HepG2 (cell line): ENCODE data around the gene NYNRIN. TPM values are rescaled to one million over a fixed set of nuclear protein-coding genes. Genes with fewer than 3 reads are reported as not detected.
A peak's percentile ranks its signal among the peaks of the same experiment; 100 is the strongest.

ENCODE experiments used
- ATRX ChIP-seq: sonication (generic); formaldehyde crosslinking; IDR thresholded peaks from 2 replicates; pipeline ENCODE4 v1.4.0; 2020; ENCODE audit warnings: missing genetic modification reagents, borderline replicate concordance
- CENPT ChIP-seq: sonication (generic); formaldehyde crosslinking; IDR thresholded peaks from 2 replicates; pipeline ENCODE4 v1.8.0; 2022; ENCODE audit warnings: low read depth, mild to moderate bottlenecking, moderate library complexity, missing genetic modification reagents
- CSRNP2 ChIP-seq: sonication (generic); formaldehyde crosslinking; conservative IDR thresholded peaks from 2 replicates; pipeline ENCODE4 v1.8.0; 2022; ENCODE audit warnings: low read depth, missing genetic modification reagents
- DMAP1 ChIP-seq: IDR thresholded peaks from 2 replicates; pipeline ENCODE4 v1.6.1; 2016
- MAFG ChIP-seq: sonication (generic); formaldehyde crosslinking; IDR thresholded peaks from 2 replicates; pipeline ENCODE4 v1.5.1; 2020; ENCODE audit warnings: mild to moderate bottlenecking, missing genetic modification reagents
- MXI1 ChIP-seq: IDR thresholded peaks from 3 replicates; pipeline ENCODE4 v1.6.1; 2012; ENCODE audit warnings: low read depth, low read length, inconsistent platforms, borderline replicate concordance
- MZF1 ChIP-seq: sonication (generic); formaldehyde crosslinking; IDR thresholded peaks from 2 replicates; pipeline ENCODE4 v1.8.1; 2023; ENCODE audit warnings: mild to moderate bottlenecking, missing genetic modification reagents, borderline replicate concordance
- NCOR1 ChIP-seq: fragments of 200-600 bp; sonication (generic); IDR thresholded peaks from 2 replicates; pipeline ENCODE4 v1.7.0; 2017; ENCODE audit warnings: antibody characterized with exemption, low read length, borderline replicate concordance
- NFATC3 ChIP-seq: sonication (generic); formaldehyde crosslinking; IDR thresholded peaks from 2 replicates; pipeline ENCODE4 v1.5.1; 2020; ENCODE audit warnings: mild to moderate bottlenecking, missing genetic modification reagents
- NFIB ChIP-seq: sonication (generic); formaldehyde crosslinking; IDR thresholded peaks from 2 replicates; pipeline ENCODE4 v1.9.0; 2021; ENCODE audit warnings: missing genetic modification reagents, mild to moderate bottlenecking, borderline replicate concordance
- NFRKB ChIP-seq: fragments of 450-650 bp; IDR thresholded peaks from 2 replicates; pipeline ENCODE4 v1.6.1; 2017
- POLR2G ChIP-seq: fragments of 200-400 bp; formaldehyde crosslinking; IDR thresholded peaks from 2 replicates; pipeline ENCODE4 v1.6.1; 2018; ENCODE audit warnings: mild to moderate bottlenecking, low read depth, low read length, moderate library complexity
- RARA ChIP-seq: IDR thresholded peaks from 2 replicates; pipeline ENCODE4 v1.6.1; 2016; ENCODE audit warnings: missing genetic modification reagents, missing compliant biosample characterization
- RFX1 ChIP-seq: fragments of 450-650 bp; IDR thresholded peaks from 2 replicates; pipeline ENCODE4 v1.6.1; 2017
- SALL1 ChIP-seq: sonication (generic); formaldehyde crosslinking; IDR thresholded peaks from 2 replicates; pipeline ENCODE4 v1.8.0; 2022; ENCODE audit warnings: mild to moderate bottlenecking, missing genetic modification reagents
- SIN3B ChIP-seq: fragments of 150-350 bp; IDR thresholded peaks from 2 replicates; pipeline ENCODE4 v1.6.1; 2014; ENCODE audit warnings: low read length
- ZBTB37 ChIP-seq: sonication (generic); formaldehyde crosslinking; IDR thresholded peaks from 2 replicates; pipeline ENCODE4 v1.4.0; 2020; ENCODE audit warnings: mild to moderate bottlenecking, missing genetic modification reagents
- ZBTB7A ChIP-seq: sonication (generic); formaldehyde crosslinking; IDR thresholded peaks from 2 replicates; pipeline ENCODE4 v1.8.0; 2022; ENCODE audit warnings: mild to moderate bottlenecking, missing genetic modification reagents
- ZNF558 ChIP-seq: sonication (generic); formaldehyde crosslinking; IDR thresholded peaks from 2 replicates; pipeline ENCODE4 v1.9.0; 2022; ENCODE audit warnings: mild to moderate bottlenecking, missing genetic modification reagents, borderline replicate concordance
- ZNF567 ChIP-seq: sonication (generic); formaldehyde crosslinking; IDR thresholded peaks from 2 replicates; pipeline ENCODE4 v1.8.1; 2023; ENCODE audit warnings: mild to moderate bottlenecking, missing genetic modification reagents, borderline replicate concordance
- ZNF672 ChIP-seq: sonication (generic); formaldehyde crosslinking; IDR thresholded peaks from 2 replicates; pipeline ENCODE4 v1.8.1; 2022; ENCODE audit warnings: missing genetic modification reagents
- polyA plus RNA-seq, 8 experiments: library from polyadenylated mRNA; depleted of rRNA in 3 of 8; stranded (reverse) in 7 of 8; unstranded in 1 of 8; fragments of >200 nt; fragmentation: Illumina TruSeq in 4 of 8; extraction: Trizol in 4 of 8; gene quantifications; 2 replicates each; pipeline versions ENCODE4 v1.2.1 to v1.2.3, GENCODE V29; 2011 to 2016; ENCODE audit warnings: low read depth in 4 of 8, missing spikeins in 1 of 8, mixed read lengths in 1 of 8; ENCODE audit not compliant: insufficient read depth in 1 of 8
- total RNA-seq, 5 experiments: library from RNA; depleted of rRNA; stranded (reverse); fragments of >200 nt; fragmentation: Illumina TruSeq; extraction: Trizol; gene quantifications; 2 replicates each; pipeline ENCODE4 v1.2.3, GENCODE V29; 2016; ENCODE audit warnings: low read depth in 1 of 5
- TF ChIP-seq, protein P1 (sequence below): fragments of 450-650 bp; IDR thresholded peaks from 2 replicates; pipeline ENCODE4 v1.6.1; 2017; ENCODE audit warnings: mild to moderate bottlenecking
- TF ChIP-seq, protein P2 (sequence below): sonication (generic); formaldehyde crosslinking; IDR thresholded peaks from 2 replicates; pipeline ENCODE4 v1.4.0; 2020; ENCODE audit warnings: missing genetic modification reagents

The NYNRIN gene
- total and polyA plus RNA-seq, 2 of the 13 experiments (the other 11 are each of a cell fraction or from before 2014, with no cell fraction given) = 0.63 to 1.1 TPM

GRCh38 chr14:24442240-24443052 is 43.6 kb downstream of the NYNRIN start, which contains the start of gene SDR39U1 (continued):
- no peak; the same call in none of the 2 replicates for TF ChIP-seq ZBTB7A (CRISPR knock-in tag)
- TF ChIP-seq NFRKB = no peak
- no peak for TF ChIP-seq NFIB (CRISPR knock-in tag)
- peak; percentile 80; the same call in 1 of the 2 replicates for TF ChIP-seq NCOR1
- TF ChIP-seq SALL1 (CRISPR knock-in tag) = peak; percentile 95
- peak; percentile 97 for TF ChIP-seq NFATC3 (CRISPR knock-in tag)
- TF ChIP-seq SIN3B = peak; percentile 89
- peak; percentile 3; the same call in 1 of the 2 replicates for TF ChIP-seq RARA (CRISPR knock-in tag)
- peak; percentile 93 for TF ChIP-seq ZBTB37 (CRISPR knock-in tag)
- TF ChIP-seq CSRNP2 (CRISPR knock-in tag) = no peak
- TF ChIP-seq ZNF567 (CRISPR knock-in tag) = peak; percentile 99
- TF ChIP-seq MAFG (CRISPR knock-in tag) = no peak
- TF ChIP-seq CENPT = no peak
- peak; percentile 91; the same call in 1 of the 3 replicates for TF ChIP-seq MXI1
- TF ChIP-seq, protein P1, sequence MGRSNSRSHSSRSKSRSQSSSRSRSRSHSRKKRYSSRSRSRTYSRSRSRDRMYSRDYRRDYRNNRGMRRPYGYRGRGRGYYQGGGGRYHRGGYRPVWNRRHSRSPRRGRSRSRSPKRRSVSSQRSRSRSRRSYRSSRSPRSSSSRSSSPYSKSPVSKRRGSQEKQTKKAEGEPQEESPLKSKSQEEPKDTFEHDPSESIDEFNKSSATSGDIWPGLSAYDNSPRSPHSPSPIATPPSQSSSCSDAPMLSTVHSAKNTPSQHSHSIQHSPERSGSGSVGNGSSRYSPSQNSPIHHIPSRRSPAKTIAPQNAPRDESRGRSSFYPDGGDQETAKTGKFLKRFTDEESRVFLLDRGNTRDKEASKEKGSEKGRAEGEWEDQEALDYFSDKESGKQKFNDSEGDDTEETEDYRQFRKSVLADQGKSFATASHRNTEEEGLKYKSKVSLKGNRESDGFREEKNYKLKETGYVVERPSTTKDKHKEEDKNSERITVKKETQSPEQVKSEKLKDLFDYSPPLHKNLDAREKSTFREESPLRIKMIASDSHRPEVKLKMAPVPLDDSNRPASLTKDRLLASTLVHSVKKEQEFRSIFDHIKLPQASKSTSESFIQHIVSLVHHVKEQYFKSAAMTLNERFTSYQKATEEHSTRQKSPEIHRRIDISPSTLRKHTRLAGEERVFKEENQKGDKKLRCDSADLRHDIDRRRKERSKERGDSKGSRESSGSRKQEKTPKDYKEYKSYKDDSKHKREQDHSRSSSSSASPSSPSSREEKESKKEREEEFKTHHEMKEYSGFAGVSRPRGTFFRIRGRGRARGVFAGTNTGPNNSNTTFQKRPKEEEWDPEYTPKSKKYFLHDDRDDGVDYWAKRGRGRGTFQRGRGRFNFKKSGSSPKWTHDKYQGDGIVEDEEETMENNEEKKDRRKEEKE = no peak
- TF ChIP-seq POLR2G = peak; percentile 99
- peak; percentile 97 for TF ChIP-seq DMAP1
- TF ChIP-seq ATRX (CRISPR knock-in tag) = peak; percentile 80; the same call in 1 of the 2 replicates
- TF ChIP-seq ZNF672 (CRISPR knock-in tag) = no peak
- TF ChIP-seq ZNF558 (CRISPR knock-in tag) = peak; percentile 94
- no peak for TF ChIP-seq RFX1
- no peak for TF ChIP-seq MZF1 (CRISPR knock-in tag)
- TF ChIP-seq, protein P2, sequence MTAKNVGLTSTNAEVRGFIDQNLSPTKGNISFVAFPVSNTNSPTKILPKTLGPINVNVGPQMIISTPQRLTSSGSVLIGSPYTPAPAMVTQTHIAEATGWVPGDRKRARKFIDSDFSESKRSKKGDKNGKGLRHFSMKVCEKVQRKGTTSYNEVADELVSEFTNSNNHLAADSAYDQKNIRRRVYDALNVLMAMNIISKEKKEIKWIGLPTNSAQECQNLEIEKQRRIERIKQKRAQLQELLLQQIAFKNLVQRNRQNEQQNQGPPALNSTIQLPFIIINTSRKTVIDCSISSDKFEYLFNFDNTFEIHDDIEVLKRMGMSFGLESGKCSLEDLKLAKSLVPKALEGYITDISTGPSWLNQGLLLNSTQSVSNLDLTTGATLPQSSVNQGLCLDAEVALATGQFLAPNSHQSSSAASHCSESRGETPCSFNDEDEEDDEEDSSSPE = peak; percentile 77
